ACHN (cell line): Measurements from ENCODE around the gene ANKRD13A.
"Not testable (repeated sequence)": the region's sequence is repeated elsewhere in the genome, so short reads cannot be mapped to it uniquely, and the experiment has no call there.

Experiments
- DNase-seq: peaks from one replicate; pipeline ENCODE4 v3.0.0-alpha.2; 2015
- in situ Hi-C: cut with HindIII; loops from 2 replicates; pipeline ENCODE4 v1.10.0; 2017; ENCODE audit warnings: low sequenced_read_pairs, low pct_ligation_motif_present, low pct_unique_long_range_greater_than_20kb

Gene ANKRD13A

GRCh38 chr12:110037315-110037714 is 38.1 kb downstream of the ANKRD13A start:
- in situ Hi-C loops = no loop called here
- no peak for DNase-seq

GRCh38 chr12:110038741-110039084 is 39.5 kb downstream of the ANKRD13A start:
- no peak for DNase-seq
- in situ Hi-C loops = no loop called here

GRCh38 chr12:110039085-110039807 is 40.0 kb downstream of the ANKRD13A start:
- in situ Hi-C loops = no loop called here
- peak; percentile 95 for DNase-seq

GRCh38 chr12:110042264-110042663 is 43.0 kb downstream of the ANKRD13A start:
- DNase-seq = no peak
- in situ Hi-C loops = no loop called here

- DNase-seq = no peak
- in situ Hi-C loops = no loop called here
Observed at GRCh38 chr12:110046451-110047187, 47.4 kb downstream of the ANKRD13A start.

- DNase-seq = no peak
- in situ Hi-C loops = no loop called here
Observed at GRCh38 chr12:110047297-110047940, 48.2 kb downstream of the ANKRD13A start.

- in situ Hi-C loops = no loop called here
- peak; percentile 100 for DNase-seq
Observed at GRCh38 chr12:110048242-110049027, 49.2 kb downstream of the ANKRD13A start, which contains the start of gene C12orf76. Gene C12orf76, minus strand, starts transcription at chr12:110048522. Its CDS starts 27 bp downstream, at chr12:110048495.

GRCh38 chr12:110049034-110049433 is 49.8 kb downstream of the ANKRD13A start:
- in situ Hi-C loops = not testable (repeated sequence)

GRCh38 chr12:110049666-110050065 is 50.4 kb downstream of the ANKRD13A start:
- in situ Hi-C loops, DNase-seq: not testable (repeated sequence)

More at GRCh38 chr12:110049034-110049433, 49.8 kb downstream of the ANKRD13A start:
- not testable (repeated sequence) for DNase-seq

- DNase-seq = no peak
- in situ Hi-C loops = no loop called here
Observed at GRCh38 chr12:110050927-110051326, 51.7 kb downstream of the ANKRD13A start.

- peak; percentile 97 for DNase-seq
- in situ Hi-C loops = not testable (repeated sequence)
Observed at GRCh38 chr12:110055375-110056352, 56.4 kb downstream of the ANKRD13A start.

GRCh38 chr12:110056643-110057042 is 57.4 kb downstream of the ANKRD13A start:
- DNase-seq, in situ Hi-C loops: not testable (repeated sequence)

GRCh38 chr12:110058875-110059615 is 59.8 kb downstream of the ANKRD13A start:
- in situ Hi-C loops = no loop called here
- DNase-seq = no peak

- no peak for DNase-seq
- in situ Hi-C loops = no loop called here
Observed at GRCh38 chr12:110059651-110060000, 60.4 kb downstream of the ANKRD13A start.

GRCh38 chr12:110062241-110062640 is 63.0 kb downstream of the ANKRD13A start:
- in situ Hi-C loops = no loop called here
- no peak for DNase-seq

GRCh38 chr12:110065540-110065939 is 66.3 kb downstream of the ANKRD13A start:
- no peak for DNase-seq

GRCh38 chr12:110067531-110067930 is 68.3 kb downstream of the ANKRD13A start:
- DNase-seq = no peak
- in situ Hi-C loops = no loop called here

More at GRCh38 chr12:110065540-110065939, 66.3 kb downstream of the ANKRD13A start:
- in situ Hi-C loops = no loop called here
